ENCODE results near the gene CCND1. TPM values are rescaled to one million over a fixed set of nuclear protein-coding genes. Genes with fewer than 3 reads are reported as not detected.

The CCND1 gene
- total RNA-seq, 1 experiment from 2014 or later, result 372 TPM

GRCh38 chr11:69654001-69654659 lies 13.2 kb downstream of the CCND1 start:
- Mint-ChIP-seq H3K4me1 (peaks cover 29 to 30% of the 10 kb centered on the region in 2 experiments), H3K4me3 (no peak overlapping the region), H3K27ac (peak overlapping the region in 1 of 3 experiments; percentile 89; a peak in 1 of 7 replicates), H3K36me3 (ENCODE audit: insufficient read depth in 1 of 3, low read depth in 3 of 3) (peaks cover 5 to 51% (median 48%) of the 10 kb centered on the region in 3 experiments; a peak in 6 of 7 replicates), H3K27me3 (ENCODE audit: low read depth) (no peaks in the 10 kb centered on the region), H3K9me3 (no peaks in the 10 kb centered on the region)
- Histone ChIP-seq H3K4me1 (ENCODE audit: insufficient read depth, low read length) (no peaks in the 10 kb centered on the region), H3K9me3 (ENCODE audit: control insufficient read depth, low read depth, low read length) (no peaks in the 10 kb centered on the region), H3K14ac (ENCODE audit: insufficient read depth, low read length) (no peak overlapping the region; the same call in 1 of the 2 replicates), H4K91ac (ENCODE audit: insufficient read length, low read depth, low read length) (no peak overlapping the region), H2BK15ac (ENCODE audit: low read depth, low read length) (no peak overlapping the region), H3K4me2 (ENCODE audit: insufficient read depth, insufficient read length, low read length) (no peak overlapping the region), H3K23ac (ENCODE audit: insufficient read length, low read depth, low read length) (no peak overlapping the region), H2BK12ac (ENCODE audit: insufficient read length, low read depth, low read length) (no peak overlapping the region), H3K79me2 (ENCODE audit: insufficient read depth, low read length) (no peaks in the 10 kb centered on the region), H2BK20ac (ENCODE audit: low read depth, low read length, poor library complexity, severe bottlenecking) (no peak overlapping the region), H3K4ac (ENCODE audit: low read depth, low read length) (no peak overlapping the region), H4K20me1 (ENCODE audit: control insufficient read depth, insufficient read depth, insufficient read length) (no peaks in the 10 kb centered on the region), H3K56ac (ENCODE audit: insufficient read length, low read depth, low read length) (no peak overlapping the region), H3K27me3 (ENCODE audit: insufficient read depth, low read length) (no peaks in the 10 kb centered on the region), H3K79me1 (ENCODE audit: insufficient read depth, low read depth, low read length, poor library complexity, severe bottlenecking) (no peaks in the 10 kb centered on the region), H2AK5ac (ENCODE audit: insufficient read length, low read length) (no peak overlapping the region), H2BK5ac (ENCODE audit: insufficient read length, low read length) (no peak overlapping the region), H2AFZ (ENCODE audit: low read length) (no peak overlapping the region), H3K9ac (ENCODE audit: extremely low read depth, insufficient read length, low read length) (no peak overlapping the region), H2BK120ac (ENCODE audit: low read depth, low read length, poor library complexity, severe bottlenecking) (no peak overlapping the region), H3K23me2 (ENCODE audit: insufficient read length, low read depth, low read length, poor library complexity, severe bottlenecking) (no peaks in the 10 kb centered on the region), H4K5ac (ENCODE audit: insufficient read length, low read depth, low read length) (no peak overlapping the region), H4K8ac (replicated peaks; ENCODE audit: insufficient read length, low read depth, low read length) (no peak overlapping the region), H3K18ac (ENCODE audit: insufficient read length, low read depth, low read length) (no peak overlapping the region), H3K27ac (ENCODE audit: insufficient read length, low read depth, low read length) (no peak overlapping the region), H3T11ph (ENCODE audit: low read length) (no peak overlapping the region)
- WGBS (ENCODE audit: extremely low coverage, insufficient read length, low lambda C conversion rate), result no CpG with 5 or more reads among the region's 38 CpGs
- TF ChIP-seq CTCF (conservative IDR thresholded peaks at IDR 0.05), result no peak
- DNase-seq, result peak; percentile 32
